MM.1S (cell line): ENCODE data around the gene CRYZL1.

Experiments
- DNase-seq: peaks from one replicate; pipeline ENCODE4 v3.0.0-alpha.2; 2015
- H2AFZ ChIP-seq: fragments of 300-600 bp; sonication (generic); 2 replicates; pipeline ENCODE4 v1.6.0; 2016; ENCODE audit warnings: antibody characterized with exemption, low read length
- H3F3A ChIP-seq: fragments of 300-600 bp; sonication (generic); 2 replicates; pipeline ENCODE4 v1.6.1; 2016; ENCODE audit warnings: mild to moderate bottlenecking, antibody characterized with exemption, low read length, moderate library complexity, mixed read lengths; ENCODE audit not compliant: insufficient read depth
- H3K27ac ChIP-seq: fragments of 300-600 bp; sonication (generic); 2 replicates; pipeline ENCODE4 v1.5.1; 2016; ENCODE audit warnings: mild to moderate bottlenecking, low read length
- H3K27me3 ChIP-seq: fragments of 300-600 bp; sonication (generic); replicated peaks from 2 replicates; pipeline ENCODE4 v1.6.0; 2016; ENCODE audit warnings: low read length; ENCODE audit not compliant: insufficient read depth
- H3K36me3 ChIP-seq: fragments of 300-600 bp; sonication (generic); replicated peaks from 2 replicates; pipeline ENCODE4 v1.6.1; 2016; ENCODE audit warnings: mild to moderate bottlenecking, low read length, mixed read lengths; ENCODE audit not compliant: insufficient read depth
- H3K4me1 ChIP-seq: fragments of 300-600 bp; sonication (generic); 2 replicates; pipeline ENCODE4 v1.6.1; 2016; ENCODE audit warnings: low read length, mixed read lengths
- H3K4me2 ChIP-seq: fragments of 300-600 bp; sonication (generic); 2 replicates; pipeline ENCODE4 v1.6.0; 2016; ENCODE audit warnings: low read depth, low read length
- H3K4me3 ChIP-seq: fragments of 300-600 bp; sonication (generic); 2 replicates; pipeline ENCODE4 v1.5.1; 2016; ENCODE audit warnings: low read length, mixed read lengths
- H3K79me2 ChIP-seq: fragments of 300-600 bp; sonication (generic); 2 replicates; pipeline ENCODE4 v1.6.1; 2016; ENCODE audit warnings: mixed run types, low read length, mixed read lengths
- H3K9ac ChIP-seq: fragments of 300-600 bp; sonication (generic); 2 replicates; pipeline ENCODE4 v1.6.1; 2016; ENCODE audit warnings: low read length, mixed read lengths
- H3K9me2 ChIP-seq: fragments of 300-600 bp; sonication (generic); replicated peaks from 2 replicates; pipeline ENCODE4 v1.6.1; 2016; ENCODE audit warnings: mild to moderate bottlenecking, low read length, mixed read lengths; ENCODE audit not compliant: insufficient read depth
- H3K9me3 ChIP-seq: fragments of 300-600 bp; sonication (generic); replicated peaks from 2 replicates; pipeline ENCODE4 v1.6.1; 2016; ENCODE audit warnings: mild to moderate bottlenecking, low read length, mixed read lengths; ENCODE audit not compliant: insufficient read depth
- H4K20me1 ChIP-seq: fragments of 300-600 bp; sonication (generic); 2 replicates; pipeline ENCODE4 v1.6.1; 2016; ENCODE audit warnings: mild to moderate bottlenecking, low read length, moderate library complexity, mixed read lengths; ENCODE audit not compliant: insufficient read depth
- EZH2 ChIP-seq: fragments of 300-600 bp; sonication (generic); optimal IDR thresholded peaks from 2 replicates; pipeline ENCODE3; 2017; ENCODE audit warnings: low read depth, mild to moderate bottlenecking, antibody characterized with exemption, low read length, mixed read lengths
- EZH2phosphoT487 ChIP-seq: fragments of 300-600 bp; sonication (generic); IDR thresholded peaks from 2 replicates; pipeline ENCODE4 v1.6.1; 2018; ENCODE audit warnings: antibody characterized with exemption, low read length
- TF ChIP-seq, protein P1 (sequence below): fragments of 300-600 bp; sonication (generic); IDR thresholded peaks from 2 replicates; pipeline ENCODE4 v1.5.1; 2016; ENCODE audit warnings: antibody characterized with exemption, low read length, mixed read lengths

CRYZL1 gene

DNA sequence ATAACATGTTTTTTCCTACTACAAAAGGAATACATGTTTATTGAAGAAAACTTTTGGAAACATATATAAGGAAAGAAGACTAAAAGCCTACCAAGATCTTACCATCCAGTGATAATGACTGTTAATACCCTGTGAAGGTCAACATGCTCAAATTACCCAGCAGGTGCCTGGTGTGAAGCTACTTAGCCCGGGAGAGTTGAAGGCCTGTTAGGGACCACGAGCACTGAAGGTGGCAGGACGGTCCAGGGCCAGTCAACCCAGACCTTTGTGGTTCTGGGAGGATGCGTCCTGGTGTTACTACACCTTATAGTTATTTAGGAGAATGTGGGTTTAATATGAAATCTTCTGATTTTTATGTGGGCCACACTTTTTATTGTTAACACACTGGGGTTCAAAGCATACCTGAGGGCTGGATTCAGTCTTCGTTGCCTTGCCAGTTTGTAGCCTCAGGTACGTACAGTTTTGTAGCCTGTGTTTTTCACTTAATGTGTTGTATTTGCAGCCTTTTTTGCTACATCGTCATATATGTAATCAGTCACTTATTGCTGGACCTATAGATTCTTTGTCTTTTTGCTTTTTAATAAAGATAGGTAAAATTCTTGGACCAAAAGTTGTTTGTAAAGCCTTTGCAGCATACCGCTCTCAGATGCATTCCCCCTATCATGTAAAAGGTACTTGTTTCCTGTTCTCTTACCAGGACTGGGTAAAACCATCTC lies 10.6 kb upstream of the CRYZL1 start:
- no peaks in the 10 kb centered on the region for H3K36me3 ChIP-seq
- H2AFZ ChIP-seq, result no peak overlapping the region
- TF ChIP-seq EZH2phosphoT487 (no peak), EZH2 (no peak)
- TF ChIP-seq, protein P1, sequence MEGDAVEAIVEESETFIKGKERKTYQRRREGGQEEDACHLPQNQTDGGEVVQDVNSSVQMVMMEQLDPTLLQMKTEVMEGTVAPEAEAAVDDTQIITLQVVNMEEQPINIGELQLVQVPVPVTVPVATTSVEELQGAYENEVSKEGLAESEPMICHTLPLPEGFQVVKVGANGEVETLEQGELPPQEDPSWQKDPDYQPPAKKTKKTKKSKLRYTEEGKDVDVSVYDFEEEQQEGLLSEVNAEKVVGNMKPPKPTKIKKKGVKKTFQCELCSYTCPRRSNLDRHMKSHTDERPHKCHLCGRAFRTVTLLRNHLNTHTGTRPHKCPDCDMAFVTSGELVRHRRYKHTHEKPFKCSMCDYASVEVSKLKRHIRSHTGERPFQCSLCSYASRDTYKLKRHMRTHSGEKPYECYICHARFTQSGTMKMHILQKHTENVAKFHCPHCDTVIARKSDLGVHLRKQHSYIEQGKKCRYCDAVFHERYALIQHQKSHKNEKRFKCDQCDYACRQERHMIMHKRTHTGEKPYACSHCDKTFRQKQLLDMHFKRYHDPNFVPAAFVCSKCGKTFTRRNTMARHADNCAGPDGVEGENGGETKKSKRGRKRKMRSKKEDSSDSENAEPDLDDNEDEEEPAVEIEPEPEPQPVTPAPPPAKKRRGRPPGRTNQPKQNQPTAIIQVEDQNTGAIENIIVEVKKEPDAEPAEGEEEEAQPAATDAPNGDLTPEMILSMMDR, result no peak
- H3K9ac ChIP-seq, result no peak overlapping the region
- no peak for DNase-seq
- no peak overlapping the region for H3K4me2 ChIP-seq
- 0 out of 2 replicates have a peak, but pooled peaks cover 4% of the 10 kb centered on the region for H3K4me1 ChIP-seq
- H3K4me3 ChIP-seq, result no peak overlapping the region
- H3K27ac ChIP-seq, result no peak overlapping the region
- H3K9me2 ChIP-seq, result no peaks in the 10 kb centered on the region
- H3K9me3 ChIP-seq, result no peaks in the 10 kb centered on the region
- no peaks in the 10 kb centered on the region for H4K20me1 ChIP-seq
- H3K79me2 ChIP-seq, result peaks cover 85% of the 10 kb centered on the region
- no peaks in the 10 kb centered on the region for H3K27me3 ChIP-seq
- no peaks in the 10 kb centered on the region for H3F3A ChIP-seq

DNA sequence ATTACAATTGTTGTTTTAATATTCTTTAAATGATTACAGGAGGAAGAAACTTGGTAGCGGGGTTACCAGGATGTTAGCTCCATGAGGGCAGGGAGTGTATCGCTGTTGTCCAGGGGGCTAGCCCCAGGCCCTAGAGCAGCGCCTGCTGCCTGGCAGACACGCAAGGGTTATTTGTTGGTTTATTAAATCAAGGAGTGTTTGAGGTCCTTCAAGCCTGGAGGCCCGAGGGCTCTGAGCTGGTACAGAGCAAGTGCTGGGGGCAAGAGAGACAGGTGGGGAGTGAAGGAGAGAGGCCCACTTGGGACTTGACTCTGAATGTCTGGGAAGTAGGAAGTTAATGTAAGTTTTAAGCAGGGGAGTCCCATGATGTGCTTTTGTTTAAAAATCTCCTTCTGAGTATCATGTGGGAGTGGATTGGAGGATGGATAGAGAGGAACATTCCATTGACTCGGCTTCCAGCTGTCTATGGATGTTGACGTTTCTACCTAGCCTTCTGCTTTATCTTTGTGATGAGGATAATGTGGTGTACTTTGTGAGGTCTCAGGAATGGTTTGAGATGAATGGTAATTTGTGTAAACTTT lies 9.5 kb upstream of the CRYZL1 start:
- Histone ChIP-seq H3K27me3 (no peaks in the 10 kb centered on the region), H3K9ac (no peak overlapping the region), H2AFZ (no peak overlapping the region), H3K79me2 (peaks cover 93% of the 10 kb centered on the region), H4K20me1 (no peaks in the 10 kb centered on the region), H3K27ac (no peak overlapping the region), H3K9me2 (no peaks in the 10 kb centered on the region), H3K36me3 (no peaks in the 10 kb centered on the region), H3F3A (no peaks in the 10 kb centered on the region), H3K9me3 (no peaks in the 10 kb centered on the region), H3K4me3 (no peak overlapping the region), H3K4me2 (no peak overlapping the region), H3K4me1 (0 out of 2 replicates have a peak, but pooled peaks cover 4% of the 10 kb centered on the region)
- DNase-seq, result no peak
- TF ChIP-seq, protein P1, result no peak
- no peak for TF ChIP-seq EZH2phosphoT487
- TF ChIP-seq EZH2, result no peak

DNA sequence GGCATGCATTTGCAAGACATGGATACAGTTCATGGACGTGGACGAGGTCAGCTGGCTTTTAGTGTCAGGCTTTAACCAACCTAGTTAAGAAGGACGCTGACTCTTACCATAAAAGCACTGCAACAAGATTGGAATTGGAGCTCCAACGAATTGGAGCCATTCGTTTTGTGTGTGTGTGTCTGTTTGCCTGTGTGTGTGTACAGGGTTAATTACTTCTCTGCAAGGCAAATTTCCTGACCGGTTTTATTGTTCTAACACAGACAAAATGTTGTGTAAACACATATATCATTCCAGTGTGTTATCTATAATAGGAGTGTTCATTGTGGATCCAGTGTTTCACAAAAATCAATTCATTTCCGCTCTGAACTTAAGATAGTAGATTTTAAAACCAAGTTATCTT lies 8.7 kb upstream of the CRYZL1 start:
- Histone ChIP-seq H3F3A (no peaks in the 10 kb centered on the region), H4K20me1 (no peaks in the 10 kb centered on the region), H3K79me2 (peaks cover 95% of the 10 kb centered on the region), H3K4me2 (no peak overlapping the region), H3K9ac (no peak overlapping the region), H3K27ac (no peak overlapping the region), H3K9me3 (no peaks in the 10 kb centered on the region), H3K27me3 (no peaks in the 10 kb centered on the region), H3K4me1 (0 out of 2 replicates have a peak, but pooled peaks cover 4% of the 10 kb centered on the region), H3K36me3 (no peaks in the 10 kb centered on the region), H3K9me2 (no peaks in the 10 kb centered on the region), H3K4me3 (no peak overlapping the region), H2AFZ (no peak overlapping the region)
- DNase-seq, result no peak
- TF ChIP-seq EZH2 (no peak), EZH2phosphoT487 (no peak)
- TF ChIP-seq, protein P1, result no peak
